Psoas muscle (tissue), 8 donors: Measurements from ENCODE around the gene ABCB9. TPM values are rescaled to one million over a fixed set of nuclear protein-coding genes. Genes with fewer than 3 reads are reported as not detected.
A peak's percentile ranks its signal among the peaks of the same experiment; 100 is the strongest.

Experiments used
- ATAC-seq, 4 donors: fragments of 200-7000 bp; cut with Tn5 transposase; one replicate each; pipeline ENCODE4 v1.9.1; 2020; ENCODE audit warnings: moderate library complexity in 3 of 4, mild to moderate bottlenecking in 2 of 4
- DNase-seq, 2 donors: peaks; one replicate each; pipeline ENCODE4 v3.0.0-alpha.2; 2020
- H3K27ac ChIP-seq: fragments of 200-600 bp; one replicate; pipeline ENCODE4 v1.8.0; 2022
- H3K27me3 ChIP-seq, 3 donors: fragments of 200-600 bp in 1 of 3; one replicate each; pipeline versions ENCODE4 v1.6.1 to v1.8.0; 2013 to 2022; ENCODE audit warnings: low read length in 2 of 3, mild to moderate bottlenecking in 2 of 3, moderate library complexity in 1 of 3; ENCODE audit not compliant: insufficient read depth in 3 of 3
- H3K36me3 ChIP-seq, 2 donors: fragments of 200-600 bp in 1 of 2; one replicate each; pipeline versions ENCODE4 v1.6.1 to v1.8.0; 2013 to 2022; ENCODE audit warnings: low read depth in 1 of 2, mild to moderate bottlenecking in 1 of 2, moderate library complexity in 1 of 2; ENCODE audit not compliant: insufficient read depth in 1 of 2
- H3K4me1 ChIP-seq: fragments of 200-600 bp; one replicate; pipeline ENCODE4 v1.8.0; 2022
- H3K4me3 ChIP-seq: fragments of 200-600 bp; one replicate; pipeline ENCODE4 v1.8.0; 2022; ENCODE audit warnings: mild to moderate bottlenecking
- H3K9me3 ChIP-seq: fragments of 200-600 bp; one replicate; pipeline ENCODE4 v1.8.0; 2022
- WGBS, 3 donors: extraction: QIAGEN DNeasy Blood & Tissue Kit; methylation state at CpG; one replicate each; pipeline versions ENCODE4 v1.1.6 to v1.1.7; 2013; 5-methylcytosine and 5-hydroxymethylcytosine counted together
- intact Hi-C, 2 donors: fragments of 100-400 bp; cut with DNase I; formaldehyde crosslinking; loops; one replicate each; pipeline versions ENCODE4 v1.11.0 to v1.14.2; 2022
- polyA plus RNA-seq, 3 donors: library from polyadenylated mRNA; stranded (reverse); fragments of 200-250 nt; gene quantifications; one replicate each; pipeline ENCODE4 v1.2.3, GENCODE V29; 2013
- total RNA-seq, 4 donors: library from RNA; stranded (reverse); fragmentation: NEBNext Ultra II Directional in 2 of 4; extraction: Animal tissue kit (Norgen Biotek cat#: 25700) in 2 of 4; gene quantifications; one replicate each; pipeline versions ENCODE4 v1.2.1 to v1.2.4, GENCODE V29; 2021 to 2023
- TF ChIP-seq, protein P1 (sequence below): fragments of 200-600 bp; IDR thresholded peaks from one replicate; pipeline ENCODE4 v1.8.0; 2022; ENCODE audit warnings: antibody characterized with exemption
- donor health status: healthy with polysubstance abuse.
- donor health status: DM: no; HTN: no; CAD: no; lungs with moderate emphysema.
- donor health status: Bipolar disorder and iron deficiency.
- donor health status: healthy.
- donor health status: DM: yes; HTN: yes; CAD: no.
- donor health status: DM: no; HTN: no; CAD: no.
- donor health status: DM: no; HTN: no; CAD: no.
- donor health status: DM: yes; HTN: yes; CAD: no.

Gene ABCB9
- total and polyA plus RNA-seq, 7 donors: 0.47 to 1.1 (median 0.62) TPM

GRCh38 chr12:122927756-122928403, 38.4 kb downstream of the ABCB9 start:
- Histone ChIP-seq H3K27ac (no peak overlapping the region), H3K4me3 (no peak overlapping the region), H3K4me1 (no peaks in the 10 kb centered on the region), H3K27me3 (no peaks in the 10 kb centered on the region), H3K36me3 (no peaks in the 10 kb centered on the region), H3K9me3 (no peaks in the 10 kb centered on the region)
- 77 to 92% (median 77%) methylated on average over 11 of the region's 11 CpGs for WGBS, 3 donors
- TF ChIP-seq, protein P1, sequence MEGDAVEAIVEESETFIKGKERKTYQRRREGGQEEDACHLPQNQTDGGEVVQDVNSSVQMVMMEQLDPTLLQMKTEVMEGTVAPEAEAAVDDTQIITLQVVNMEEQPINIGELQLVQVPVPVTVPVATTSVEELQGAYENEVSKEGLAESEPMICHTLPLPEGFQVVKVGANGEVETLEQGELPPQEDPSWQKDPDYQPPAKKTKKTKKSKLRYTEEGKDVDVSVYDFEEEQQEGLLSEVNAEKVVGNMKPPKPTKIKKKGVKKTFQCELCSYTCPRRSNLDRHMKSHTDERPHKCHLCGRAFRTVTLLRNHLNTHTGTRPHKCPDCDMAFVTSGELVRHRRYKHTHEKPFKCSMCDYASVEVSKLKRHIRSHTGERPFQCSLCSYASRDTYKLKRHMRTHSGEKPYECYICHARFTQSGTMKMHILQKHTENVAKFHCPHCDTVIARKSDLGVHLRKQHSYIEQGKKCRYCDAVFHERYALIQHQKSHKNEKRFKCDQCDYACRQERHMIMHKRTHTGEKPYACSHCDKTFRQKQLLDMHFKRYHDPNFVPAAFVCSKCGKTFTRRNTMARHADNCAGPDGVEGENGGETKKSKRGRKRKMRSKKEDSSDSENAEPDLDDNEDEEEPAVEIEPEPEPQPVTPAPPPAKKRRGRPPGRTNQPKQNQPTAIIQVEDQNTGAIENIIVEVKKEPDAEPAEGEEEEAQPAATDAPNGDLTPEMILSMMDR: no peak
- DNase-seq (no peak), ATAC-seq (no peak)
- intact Hi-C loops: no loop called here

GRCh38 chr12:122921917-122922316, 44.3 kb downstream of the ABCB9 start:
- TF ChIP-seq, protein P1: no peak
- ATAC-seq: peak in 3 of 4 donors; percentile 37 to 80 (median 41)
- H3K27ac ChIP-seq: peak overlapping the region; percentile 46

GRCh38 chr12:122920687-122921086, 45.6 kb downstream of the ABCB9 start:
- DNase-seq: no peak
- H3K4me3 ChIP-seq: no peak overlapping the region
- no peak for ATAC-seq
- H3K9me3 ChIP-seq: no peaks in the 10 kb centered on the region
- intact Hi-C loops: no loop called here
- TF ChIP-seq, protein P1: no peak
- H3K4me1 ChIP-seq: peaks cover 30% of the 10 kb centered on the region
- 89 to 94% (median 90%) methylated on average over 5 of the region's 5 CpGs for WGBS, 3 donors
- no peaks in the 10 kb centered on the region for H3K27me3 ChIP-seq
- no peak overlapping the region for H3K27ac ChIP-seq
- H3K36me3 ChIP-seq: no peaks in the 10 kb centered on the region

More at GRCh38 chr12:122921917-122922316, 44.3 kb downstream of the ABCB9 start:
- DNase-seq: no peak
- no peaks in the 10 kb centered on the region for H3K9me3 ChIP-seq
- WGBS, 3 donors: 29 to 34% (median 29%) methylated on average over 8 of the region's 8 CpGs
- H3K4me3 ChIP-seq: no peak overlapping the region
- H3K4me1 ChIP-seq: peaks cover 27% of the 10 kb centered on the region
- no peaks in the 10 kb centered on the region for H3K36me3 ChIP-seq
- intact Hi-C loops: no loop called here
- H3K27me3 ChIP-seq: no peaks in the 10 kb centered on the region

- H3K4me1 ChIP-seq: peaks cover 30% of the 10 kb centered on the region
- TF ChIP-seq, protein P1: no peak
- H3K27me3 ChIP-seq: no peaks in the 10 kb centered on the region
- H3K27ac ChIP-seq: no peak overlapping the region
- H3K9me3 ChIP-seq: no peaks in the 10 kb centered on the region
- WGBS, 3 donors: 77 to 84% (median 78%) methylated on average over 2 of the region's 2 CpGs
- H3K4me3 ChIP-seq: no peak overlapping the region
- intact Hi-C loops: no loop called here
- DNase-seq: no peak
- no peaks in the 10 kb centered on the region for H3K36me3 ChIP-seq
- ATAC-seq: no peak
These were observed 47.4 kb downstream of the ABCB9 start for GRCh38 chr12:122918827-122919226.
